IPS DF 6.9 (cell line): ENCODE data around the gene NTRK3.

Experiments used
- DNase-seq: peaks from one replicate; pipeline ENCODE4 v3.0.0-alpha.2; 2013; ENCODE audit warnings: low read depth, low spot score
- H3K27ac ChIP-seq: one replicate; pipeline ENCODE4 v1.5.1; 2013; ENCODE audit warnings: low read length, control low read depth
- H3K27me3 ChIP-seq: 2 replicates; pipeline ENCODE4 v1.6.1; 2013; ENCODE audit warnings: mild to moderate bottlenecking, low read length; ENCODE audit not compliant: control insufficient read depth, insufficient read depth
- H3K36me3 ChIP-seq: 2 replicates; pipeline ENCODE4 v1.6.1; 2013; ENCODE audit warnings: low read length; ENCODE audit not compliant: control insufficient read depth, insufficient read depth
- H3K4me1 ChIP-seq: 2 replicates; pipeline ENCODE4 v1.6.1; 2013; ENCODE audit warnings: low read length; ENCODE audit not compliant: control insufficient read depth, insufficient read depth
- H3K4me3 ChIP-seq: 2 replicates; pipeline ENCODE4 v1.5.1; 2013; ENCODE audit warnings: mild to moderate bottlenecking, low read length
- H3K9me3 ChIP-seq: 2 replicates; pipeline ENCODE4 v1.6.1; 2013; ENCODE audit warnings: low read length, inconsistent platforms; ENCODE audit not compliant: control insufficient read depth, insufficient read depth
- WGBS: extraction: QIAGEN DNeasy Blood & Tissue Kit; methylation state at CpG from one replicate; pipeline ENCODE4 v1.1.7; 2013; ENCODE audit warnings: mixed read lengths, missing lambda C conversion rate; ENCODE audit not compliant: insufficient read length, insufficient coverage; 5-methylcytosine and 5-hydroxymethylcytosine counted together

Gene NTRK3

DNA sequence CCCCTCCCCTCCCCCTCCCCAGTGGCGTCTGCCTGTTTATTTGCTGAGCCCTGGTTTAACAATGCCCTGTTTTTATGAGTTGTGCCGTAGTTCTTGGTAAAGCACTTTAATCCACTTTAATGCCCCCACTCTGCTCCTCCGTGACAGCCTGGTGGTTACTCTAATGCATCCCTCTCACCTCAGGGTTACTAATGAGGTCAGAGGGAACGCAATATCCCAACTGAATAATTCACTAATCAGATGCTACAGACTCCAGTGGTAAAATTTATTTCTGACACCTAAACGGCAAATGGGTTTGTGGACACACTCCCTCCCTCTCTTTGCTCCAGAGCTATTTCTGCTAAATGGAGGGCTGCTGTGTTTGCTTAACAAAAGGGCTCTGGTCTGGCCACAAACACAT lies 26.1 kb upstream of the NTRK3 start:
- no peak overlapping the region for H3K27ac ChIP-seq
- no peaks in the 10 kb centered on the region for H3K9me3 ChIP-seq
- H3K27me3 ChIP-seq, result no peaks in the 10 kb centered on the region
- DNase-seq, result no peak
- WGBS, result no CpG with 5 or more reads among the region's 5 CpGs
- peaks cover 4% of the 10 kb centered on the region; the same call in 1 of the 2 replicates for H3K4me1 ChIP-seq
- H3K4me3 ChIP-seq, result no peak overlapping the region
- no peaks in the 10 kb centered on the region for H3K36me3 ChIP-seq

DNA sequence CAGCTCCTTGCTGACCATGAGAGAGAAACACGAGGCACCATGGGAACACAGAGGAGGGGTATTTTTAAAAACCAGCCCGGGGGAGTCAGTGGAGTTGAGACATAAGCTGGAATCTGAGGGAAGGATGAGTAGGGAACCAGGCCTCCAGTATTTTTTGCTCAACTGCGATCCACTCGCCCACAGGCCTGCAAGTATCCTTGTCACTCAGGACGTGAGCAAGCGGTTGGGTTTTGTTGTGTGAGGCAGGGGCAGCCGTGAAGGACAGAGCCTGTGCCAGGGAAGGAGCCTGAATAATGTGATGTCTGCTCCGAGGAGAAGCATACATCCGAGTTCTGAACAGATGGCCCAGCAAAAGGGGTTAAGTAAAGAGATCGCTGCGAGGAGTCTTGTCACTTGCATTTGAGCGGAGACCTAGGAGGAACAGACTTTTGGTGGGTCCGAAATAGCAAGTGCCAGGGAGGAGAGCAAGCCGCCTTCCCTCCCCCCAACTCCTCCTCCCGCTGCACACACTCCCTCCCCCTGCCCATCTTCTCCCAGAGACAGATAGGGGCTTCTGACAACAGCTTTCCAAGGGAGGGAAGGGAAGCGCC lies 20.4 kb upstream of the NTRK3 start:
- Histone ChIP-seq H3K27me3 (no peaks in the 10 kb centered on the region), H3K27ac (no peak overlapping the region), H3K4me3 (no peak overlapping the region), H3K9me3 (no peaks in the 10 kb centered on the region), H3K4me1 (no peaks in the 10 kb centered on the region), H3K36me3 (no peaks in the 10 kb centered on the region)
- no CpG with 5 or more reads among the region's 16 CpGs for WGBS
- DNase-seq, result no peak

DNA sequence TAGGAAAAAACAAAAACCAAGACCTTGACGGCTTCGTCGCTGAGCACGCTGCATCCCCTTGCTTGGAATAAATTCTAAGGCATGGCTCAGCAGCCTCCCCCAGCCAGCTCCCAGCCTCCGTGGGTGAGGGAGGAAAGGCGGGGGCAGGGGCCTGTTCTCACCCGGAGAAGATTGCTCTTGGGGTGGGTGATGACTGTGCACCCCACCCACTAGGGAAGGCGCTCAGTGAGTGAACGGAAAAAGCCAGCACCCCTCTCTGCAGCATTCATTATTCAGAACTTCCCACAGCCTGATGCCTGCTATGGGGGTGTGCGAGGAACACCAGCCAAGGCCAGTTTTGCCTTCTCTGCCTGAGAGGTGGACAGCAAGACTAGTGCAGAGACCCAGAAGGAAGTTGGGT lies 19.3 kb upstream of the NTRK3 start:
- Histone ChIP-seq H3K9me3 (no peaks in the 10 kb centered on the region), H3K36me3 (no peaks in the 10 kb centered on the region), H3K4me1 (no peaks in the 10 kb centered on the region), H3K4me3 (no peak overlapping the region), H3K27me3 (no peaks in the 10 kb centered on the region), H3K27ac (no peak overlapping the region)
- no CpG with 5 or more reads among the region's 10 CpGs for WGBS
- DNase-seq, result no peak

DNA sequence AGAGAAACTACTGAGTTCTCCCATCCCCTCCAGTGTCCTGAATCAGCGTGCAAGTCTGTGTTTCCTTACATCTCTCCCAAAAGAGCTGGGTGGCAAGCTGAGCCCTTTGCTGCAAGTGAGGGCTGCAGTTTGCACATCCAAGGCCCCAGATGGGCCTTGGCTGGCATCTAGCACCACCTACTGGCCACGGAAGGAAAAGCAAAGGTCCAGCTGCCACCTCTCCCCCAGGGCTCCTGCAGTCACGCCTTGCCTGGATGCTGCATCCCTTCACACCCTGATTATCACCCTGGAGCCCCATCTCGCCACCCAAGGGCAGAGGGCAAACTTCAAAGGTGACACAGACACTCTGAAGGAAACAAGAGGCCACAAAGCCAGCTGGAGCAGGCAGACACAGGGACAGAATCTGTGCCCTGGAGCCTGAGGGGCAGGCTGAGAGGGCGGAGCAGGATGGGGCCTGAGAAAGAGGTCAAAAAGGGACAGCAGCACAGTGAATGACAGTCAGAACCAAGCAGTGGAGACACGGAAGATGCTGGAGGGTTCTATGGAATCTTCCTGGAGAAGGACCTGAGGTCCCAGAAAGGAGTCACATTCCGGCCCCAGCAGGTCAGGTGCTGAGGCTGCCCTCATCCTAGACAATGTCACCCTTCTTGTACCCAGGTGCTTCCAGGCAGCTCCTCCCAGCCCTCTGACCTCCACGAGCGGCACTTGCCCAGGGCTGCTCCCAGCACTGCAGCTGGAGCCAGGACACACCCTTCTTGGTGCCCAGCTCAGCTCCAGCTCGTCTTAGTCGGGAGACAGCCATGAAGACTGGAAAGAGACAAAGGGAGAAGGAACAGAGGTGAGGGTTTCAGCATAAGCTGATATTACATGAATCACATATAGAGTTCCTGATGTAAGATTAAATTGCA lies 18.3 kb upstream of the NTRK3 start:
- Histone ChIP-seq H3K4me1 (no peaks in the 10 kb centered on the region), H3K27ac (no peak overlapping the region), H3K4me3 (no peak overlapping the region), H3K27me3 (0 out of 2 replicates have a peak, but pooled peaks cover under 1% of the 10 kb centered on the region), H3K9me3 (no peaks in the 10 kb centered on the region), H3K36me3 (no peaks in the 10 kb centered on the region)
- no CpG with 5 or more reads among the region's 11 CpGs for WGBS
- no peak for DNase-seq

DNA sequence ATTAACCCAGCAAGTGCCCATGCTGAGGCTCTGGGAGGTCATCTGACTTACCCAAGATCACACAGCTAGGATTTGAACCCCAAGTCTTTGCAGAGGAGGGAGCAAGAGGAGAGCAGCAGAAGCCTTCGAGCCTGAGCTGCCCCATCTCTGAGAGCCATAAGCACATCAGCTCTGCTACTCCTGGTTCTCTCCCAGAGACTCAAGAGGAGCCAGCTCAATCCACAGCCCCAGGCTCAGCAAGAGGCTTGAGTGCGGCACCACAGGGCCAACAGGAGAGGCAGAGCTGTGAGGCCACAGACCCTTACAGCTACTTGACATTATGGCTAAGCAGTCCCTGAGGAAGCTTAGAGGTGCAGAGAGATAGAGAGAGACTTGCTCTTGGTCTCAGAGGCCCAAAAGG lies 15.9 kb upstream of the NTRK3 start:
- H3K27me3 ChIP-seq, result 0 out of 2 replicates have a peak, but pooled peaks cover 2% of the 10 kb centered on the region
- no peaks in the 10 kb centered on the region for H3K4me1 ChIP-seq
- no peak overlapping the region for H3K4me3 ChIP-seq
- H3K36me3 ChIP-seq, result no peaks in the 10 kb centered on the region
- no CpG with 5 or more reads among the region's 2 CpGs for WGBS
- no peak for DNase-seq
- no peaks in the 10 kb centered on the region for H3K9me3 ChIP-seq
- no peak overlapping the region for H3K27ac ChIP-seq

DNA sequence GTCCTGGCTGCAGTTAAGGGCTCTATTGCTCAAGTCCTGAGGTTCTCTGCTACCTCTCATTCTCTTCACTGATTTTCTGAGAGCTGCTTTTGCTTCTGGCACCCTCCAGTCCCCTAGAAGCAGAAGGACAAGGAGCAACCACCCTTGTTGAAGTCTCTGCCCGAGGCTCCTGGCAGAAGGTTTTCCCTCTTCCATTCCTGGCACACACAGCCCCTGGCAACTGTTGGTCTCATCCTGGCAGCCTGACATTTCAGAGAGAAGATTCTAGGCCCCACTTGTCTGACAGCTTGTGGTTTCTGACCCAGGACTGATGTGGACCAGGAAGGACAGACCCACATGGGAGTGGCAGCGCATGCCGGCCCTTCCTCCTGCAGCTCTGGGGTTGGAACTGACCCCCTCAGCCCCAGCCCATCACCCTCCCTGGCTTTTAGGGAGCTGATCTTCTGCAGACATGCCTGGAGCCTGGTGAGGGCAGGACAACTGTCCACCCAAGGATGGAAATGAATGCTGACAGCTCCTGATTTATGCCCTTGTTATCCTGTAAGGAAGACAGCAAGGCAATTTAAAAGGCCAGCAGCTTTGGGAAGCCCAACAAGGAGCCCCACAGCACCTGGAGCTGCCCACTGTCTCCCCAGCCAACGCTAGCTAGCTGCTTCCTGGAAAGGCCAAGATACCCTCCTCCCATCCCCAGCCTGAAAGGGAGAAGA lies 13.0 kb upstream of the NTRK3 start:
- no CpG with 5 or more reads among the region's 4 CpGs for WGBS
- Histone ChIP-seq H3K36me3 (no peaks in the 10 kb centered on the region), H3K4me1 (no peaks in the 10 kb centered on the region), H3K4me3 (no peak overlapping the region), H3K27me3 (0 out of 2 replicates have a peak, but pooled peaks cover 2% of the 10 kb centered on the region), H3K27ac (no peak overlapping the region), H3K9me3 (no peaks in the 10 kb centered on the region)
- no peak for DNase-seq

DNA sequence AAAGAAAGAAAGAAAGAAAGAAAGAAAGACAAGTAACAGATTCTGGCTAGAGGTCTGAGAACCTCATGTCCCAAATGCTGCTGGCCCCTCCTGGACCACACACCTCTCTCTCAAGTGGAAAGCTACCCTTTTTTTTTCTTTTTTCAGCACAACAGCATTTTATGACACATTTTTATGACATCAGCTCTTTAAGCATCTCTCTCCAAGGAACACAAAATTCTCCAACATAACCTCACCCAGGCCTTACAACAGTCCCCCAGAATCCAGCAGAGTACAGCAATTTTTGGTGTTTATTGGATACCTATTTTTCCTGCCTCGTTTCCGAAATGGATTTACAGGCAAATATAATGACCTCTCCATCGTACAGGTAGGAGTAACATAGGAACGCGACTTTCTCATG lies 11.2 kb upstream of the NTRK3 start:
- H3K4me3 ChIP-seq, result no peak overlapping the region
- no peak overlapping the region for H3K27ac ChIP-seq
- H3K36me3 ChIP-seq, result no peaks in the 10 kb centered on the region
- H3K27me3 ChIP-seq, result 0 out of 2 replicates have a peak, but pooled peaks cover 2% of the 10 kb centered on the region
- no peak for DNase-seq
- H3K9me3 ChIP-seq, result no peaks in the 10 kb centered on the region
- WGBS, result no CpG with 5 or more reads among the region's 5 CpGs
- H3K4me1 ChIP-seq, result no peaks in the 10 kb centered on the region

DNA sequence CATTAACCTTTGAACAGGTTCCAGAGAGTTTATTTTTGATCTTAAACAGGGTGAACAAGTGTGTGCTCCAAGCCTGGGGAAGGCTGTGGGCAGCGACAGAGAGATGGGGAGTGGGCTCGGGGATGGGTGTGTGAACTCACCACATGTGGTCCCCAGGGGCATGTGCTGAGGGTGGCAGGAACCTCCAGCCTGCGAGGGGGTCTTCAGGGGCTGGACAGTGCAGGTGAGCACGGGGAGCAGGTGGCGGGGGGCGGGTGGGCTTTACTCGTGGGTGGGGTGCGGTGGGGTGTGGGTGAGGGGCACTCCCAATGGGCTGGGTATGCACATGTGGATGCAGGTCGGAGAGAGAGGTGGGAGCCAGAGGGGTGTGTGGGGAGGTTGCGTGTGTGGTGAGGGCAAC lies 9.6 kb upstream of the NTRK3 start:
- Histone ChIP-seq H3K4me1 (0 out of 2 replicates have a peak, but pooled peaks cover 1% of the 10 kb centered on the region), H3K27ac (no peak overlapping the region), H3K36me3 (no peaks in the 10 kb centered on the region), H3K9me3 (no peaks in the 10 kb centered on the region), H3K27me3 (0 out of 2 replicates have a peak, but pooled peaks cover 2% of the 10 kb centered on the region), H3K4me3 (no peak overlapping the region)
- WGBS, result no CpG with 5 or more reads among the region's 10 CpGs
- no peak for DNase-seq

DNA sequence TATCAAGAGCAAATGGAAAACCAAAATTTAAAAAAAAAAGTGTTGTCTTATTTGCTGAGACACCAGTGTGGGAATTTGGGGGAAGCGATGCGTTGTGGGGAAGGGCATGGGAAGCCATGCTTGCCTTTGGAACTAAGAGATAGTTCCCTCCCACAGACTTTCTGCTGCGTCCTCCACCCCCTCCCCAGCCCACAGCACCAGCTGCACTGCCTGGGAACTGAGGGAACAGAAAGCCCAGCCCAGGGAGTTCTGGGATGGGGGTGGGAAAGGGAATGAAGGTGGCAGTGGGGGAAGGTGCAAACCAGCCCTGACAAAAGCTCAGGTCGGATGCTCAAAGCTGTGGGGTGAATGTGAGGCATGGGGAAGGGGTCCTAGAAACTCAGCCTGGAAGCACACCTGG lies 8.1 kb upstream of the NTRK3 start:
- Histone ChIP-seq H3K9me3 (no peaks in the 10 kb centered on the region), H3K27ac (no peak overlapping the region), H3K4me3 (no peak overlapping the region), H3K36me3 (no peaks in the 10 kb centered on the region), H3K27me3 (no peaks in the 10 kb centered on the region), H3K4me1 (0 out of 2 replicates have a peak, but pooled peaks cover 1% of the 10 kb centered on the region)
- WGBS, result no CpG with 5 or more reads among the region's 4 CpGs
- no peak for DNase-seq

DNA sequence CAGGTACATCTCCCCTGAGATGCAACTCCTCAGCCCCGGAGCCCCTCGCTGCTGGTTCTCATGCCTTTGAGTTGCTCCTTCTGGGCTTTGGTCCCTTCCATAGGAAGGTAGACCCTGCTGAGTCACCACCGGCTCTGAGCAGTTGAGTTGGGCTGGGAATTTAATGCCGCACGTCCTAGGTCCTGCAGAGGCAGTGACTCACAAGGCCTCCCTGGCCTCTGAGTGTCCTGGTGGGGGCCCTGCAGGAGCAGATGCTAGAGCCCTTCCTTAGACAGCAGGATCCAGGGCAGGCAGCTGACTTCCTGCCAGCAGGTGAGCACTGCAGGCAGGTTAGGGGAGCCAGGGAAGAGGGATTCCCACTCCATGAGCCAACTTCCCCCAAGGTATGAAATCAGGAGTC lies 5.5 kb upstream of the NTRK3 start:
- Histone ChIP-seq H3K27me3 (peaks cover 2% of the 10 kb centered on the region; the same call in 1 of the 2 replicates), H3K36me3 (no peaks in the 10 kb centered on the region), H3K9me3 (no peaks in the 10 kb centered on the region), H3K27ac (no peak overlapping the region), H3K4me3 (no peak overlapping the region), H3K4me1 (0 out of 2 replicates have a peak, but pooled peaks cover 1% of the 10 kb centered on the region)
- WGBS, result no CpG with 5 or more reads among the region's 5 CpGs
- DNase-seq, result no peak
